ENCODE data around the gene HIGD1C.
A peak's percentile ranks its signal among the peaks of the same experiment; 100 is the strongest.
"Not testable (repeated sequence)": the region's sequence is repeated elsewhere in the genome, so short reads cannot be mapped to it uniquely, and the experiment has no call there.

The HIGD1C gene

DNA sequence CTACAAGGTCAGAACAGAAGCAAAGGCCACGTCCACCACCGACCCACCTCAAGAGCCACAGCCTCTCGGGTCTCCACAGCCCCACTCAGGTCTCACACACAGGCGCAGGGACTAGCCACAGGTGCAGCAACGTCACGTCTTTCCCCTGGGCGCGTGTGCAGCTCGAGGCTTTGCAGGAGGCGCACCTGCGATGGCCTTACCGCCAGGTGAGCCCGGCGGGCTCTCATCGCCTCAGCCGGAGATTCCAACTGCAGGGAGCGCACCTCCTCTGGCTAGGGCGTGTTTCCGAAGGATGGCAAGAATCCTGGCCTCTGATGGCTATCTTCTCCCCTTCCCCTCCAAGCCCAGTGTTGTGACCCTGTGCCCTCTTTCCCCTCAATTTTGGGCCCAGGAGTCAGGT, at the start of gene HIGD1C:
TSS of gene HIGD1C (plus strand) at position 35 of the 400 bp plus-strand sequence. CDS start 1,455 bp downstream, outside the sequence.
- DNase-seq, result no peak

GRCh38 chr12:50908479-50908878, 43.9 kb upstream of the HIGD1C start:
- not testable (repeated sequence) for DNase-seq

- not testable (repeated sequence) for DNase-seq
These were observed 40.0 kb upstream of the HIGD1C start for GRCh38 chr12:50912361-50912760.

DNA sequence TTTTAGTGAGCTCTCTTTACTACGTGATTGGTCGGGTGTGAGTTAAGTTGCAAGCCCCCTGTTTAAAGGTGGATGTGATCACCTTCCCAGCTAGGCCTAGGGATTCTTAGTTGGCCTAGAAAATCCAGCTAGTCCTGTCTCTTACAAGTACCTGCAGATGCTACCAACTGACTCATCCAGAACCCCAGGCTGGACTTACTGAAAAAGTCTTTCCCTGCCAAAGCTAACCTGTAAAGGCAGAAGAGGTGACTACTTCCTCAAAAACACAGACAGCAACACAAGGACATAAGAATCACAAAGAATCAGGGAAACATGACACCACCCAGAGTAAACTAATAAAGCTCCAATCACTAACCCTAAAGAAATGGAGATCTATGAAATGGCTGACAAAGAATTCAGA, 39.1 kb upstream of the HIGD1C start:
- no peak for DNase-seq

- DNase-seq, result no peak
These were observed 37.4 kb upstream of the HIGD1C start for GRCh38 chr12:50914872-50915484.

- no peak for DNase-seq
These were observed 36.1 kb upstream of the HIGD1C start for GRCh38 chr12:50916292-50916691.

DNA sequence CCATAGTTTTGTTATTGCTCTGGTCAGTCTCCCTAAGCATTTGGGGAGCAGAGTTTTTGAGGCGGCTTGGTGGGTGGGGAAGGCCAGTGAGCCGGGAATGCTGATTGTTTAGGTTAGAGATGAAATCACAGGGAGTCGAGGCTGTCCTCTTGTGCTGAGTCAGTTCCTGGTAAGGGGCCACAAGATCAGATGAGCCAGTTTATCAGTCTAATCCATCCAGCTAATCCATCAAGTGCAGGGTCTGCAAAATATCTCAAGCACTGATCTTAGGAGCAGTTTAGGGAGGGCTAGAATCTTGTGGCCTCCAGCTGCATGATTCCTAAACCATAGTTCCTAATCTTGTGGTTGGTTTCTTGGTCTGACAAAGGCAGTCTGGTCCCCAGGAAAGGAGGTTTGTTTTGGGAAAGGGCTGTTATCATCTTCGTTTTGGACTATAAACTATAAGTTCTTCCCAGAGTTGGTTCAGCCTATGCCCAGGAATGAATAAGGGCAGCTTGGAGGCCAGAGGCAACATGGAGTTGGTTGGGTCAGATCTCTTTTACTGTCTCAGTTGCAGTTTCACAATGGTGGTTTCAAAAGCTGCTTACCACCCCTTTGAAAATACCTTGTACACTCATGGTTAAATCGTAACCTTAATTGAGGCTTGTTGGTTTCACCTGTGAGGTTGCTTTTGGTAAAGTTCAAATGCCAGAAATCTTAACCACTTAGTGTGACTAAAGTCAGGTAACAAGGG, 33.6 kb upstream of the HIGD1C start:
- peak; percentile 42 for DNase-seq

DNA sequence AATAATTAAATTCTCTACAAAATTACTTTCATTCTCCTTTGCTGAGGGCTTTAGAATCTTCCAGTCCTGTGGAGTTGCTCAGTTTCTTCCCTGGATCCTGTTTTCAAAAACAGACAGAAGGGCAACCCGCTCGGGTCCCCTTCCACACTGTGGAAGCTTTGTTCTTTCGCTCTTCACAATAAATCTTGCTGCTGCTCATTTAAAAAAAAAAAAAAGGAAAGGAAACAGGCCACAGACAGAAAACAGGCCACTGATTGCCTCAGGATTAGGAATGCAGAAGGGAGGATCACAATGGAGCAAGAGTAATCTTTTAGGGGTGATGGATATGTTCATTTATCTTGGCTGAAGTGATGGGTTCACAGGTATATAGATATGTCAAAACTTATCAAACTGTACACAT, 29.5 kb upstream of the HIGD1C start:
- no peak for DNase-seq

DNA sequence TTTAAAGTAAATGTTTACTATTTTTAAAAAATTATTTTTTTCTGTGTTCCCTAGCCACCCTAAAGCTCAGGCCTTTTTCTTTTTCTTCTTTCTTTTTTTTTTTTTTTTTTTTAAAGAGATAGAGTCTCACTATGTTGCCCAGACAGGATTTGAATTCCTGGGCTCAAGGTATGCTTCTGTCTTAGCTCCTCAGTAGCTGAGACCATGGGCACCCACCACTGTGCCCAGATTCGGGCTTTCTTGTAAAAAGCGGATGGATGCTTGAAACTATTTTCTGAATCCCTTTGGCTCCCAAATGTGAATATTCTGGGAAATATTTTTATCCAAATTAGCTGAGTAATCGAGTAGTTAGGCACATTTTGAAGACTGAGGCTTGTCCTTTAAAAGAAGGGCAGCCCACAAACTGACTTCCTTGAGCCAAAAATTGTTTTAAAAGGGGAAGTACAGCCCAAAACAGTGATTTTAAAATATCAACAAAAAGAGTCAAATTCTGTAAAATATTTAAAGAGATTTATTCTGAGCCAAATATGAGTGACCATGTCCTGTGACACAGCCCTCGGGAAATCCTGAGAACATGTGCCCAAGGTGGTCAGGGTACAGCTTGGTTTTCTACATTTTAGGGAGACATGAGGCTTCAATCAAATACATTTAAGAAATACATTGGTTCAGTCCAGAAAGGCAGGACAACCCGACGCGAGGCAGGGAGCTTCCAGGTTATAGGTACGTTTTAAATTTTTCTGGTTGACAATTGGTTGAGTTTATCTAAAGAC, 28.8 kb upstream of the HIGD1C start:
- peak; percentile 46 for DNase-seq

GRCh38 chr12:50924131-50924438, 28.3 kb upstream of the HIGD1C start:
- DNase-seq, result no peak

DNA sequence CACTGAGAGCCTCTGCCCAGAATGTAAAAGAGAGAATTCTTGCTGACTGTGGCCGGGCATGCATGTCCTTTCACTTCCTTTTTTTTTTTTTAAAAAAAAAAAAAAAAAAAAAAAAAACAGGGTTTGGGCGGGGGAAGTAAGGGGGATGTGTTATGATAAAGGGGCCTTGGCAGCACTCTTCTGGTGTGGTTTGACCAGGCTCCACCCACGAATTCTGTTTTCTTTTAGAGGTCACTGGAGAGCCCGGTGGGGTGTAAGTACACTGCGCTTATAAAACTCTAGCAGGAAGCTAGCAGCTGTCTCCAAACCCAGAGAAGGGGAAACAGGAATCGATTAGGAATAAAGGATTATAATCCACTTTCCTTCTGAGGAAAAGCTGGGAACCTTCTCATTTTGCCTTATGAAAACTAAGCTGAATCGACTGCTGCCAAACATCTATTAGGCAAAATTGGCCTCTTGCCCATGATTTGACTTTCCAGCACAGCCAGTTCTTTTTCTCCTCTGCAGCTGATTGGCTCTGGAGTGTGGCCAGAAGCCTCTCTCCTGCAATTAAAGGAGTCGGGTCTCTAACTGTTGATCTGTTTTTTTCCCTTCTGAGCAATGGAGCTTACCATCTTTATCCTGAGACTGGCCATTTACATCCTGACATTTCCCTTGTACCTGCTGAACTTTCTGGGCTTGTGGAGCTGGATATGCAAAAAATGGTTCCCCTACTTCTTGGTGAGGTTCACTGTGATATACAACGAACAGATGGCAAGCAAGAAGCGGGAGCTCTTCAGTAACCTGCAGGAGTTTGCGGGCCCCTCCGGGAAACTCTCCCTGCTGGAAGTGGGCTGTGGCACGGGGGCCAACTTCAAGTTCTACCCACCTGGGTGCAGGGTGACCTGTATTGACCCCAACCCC, 27.7 kb upstream of the HIGD1C start:
- DNase-seq, result peak; percentile 96

DNA sequence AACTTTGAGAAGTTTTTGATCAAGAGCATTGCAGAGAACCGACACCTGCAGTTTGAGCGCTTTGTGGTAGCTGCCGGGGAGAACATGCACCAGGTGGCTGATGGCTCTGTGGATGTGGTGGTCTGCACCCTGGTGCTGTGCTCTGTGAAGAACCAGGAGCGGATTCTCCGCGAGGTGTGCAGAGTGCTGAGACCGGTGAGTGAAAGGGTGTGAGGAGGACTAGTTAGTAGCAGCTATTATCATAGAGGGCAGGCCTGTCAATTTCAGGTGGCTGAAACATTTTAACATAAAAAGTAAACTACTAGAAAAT, 27.0 kb upstream of the HIGD1C start:
- peak; percentile 51 for DNase-seq

DNA sequence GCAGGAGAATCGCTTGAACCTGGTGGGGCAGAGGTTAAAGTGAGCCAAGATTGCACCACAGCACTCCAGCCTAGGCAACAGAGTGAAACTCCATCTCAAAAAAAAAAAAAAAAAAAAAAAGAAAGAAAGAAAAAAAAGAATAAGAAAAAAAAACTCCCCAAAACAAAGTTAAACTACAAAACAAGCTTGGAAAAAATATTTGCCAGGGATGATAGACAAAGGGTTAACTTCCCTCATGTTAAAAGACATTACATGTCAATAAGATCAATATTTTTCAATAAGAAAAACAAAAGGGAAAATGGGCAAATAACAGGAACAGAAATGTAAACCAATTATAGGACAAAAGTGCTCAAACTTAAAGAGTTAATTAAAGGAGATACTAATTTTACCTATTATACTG, 26.4 kb upstream of the HIGD1C start:
- DNase-seq, result no peak

DNA sequence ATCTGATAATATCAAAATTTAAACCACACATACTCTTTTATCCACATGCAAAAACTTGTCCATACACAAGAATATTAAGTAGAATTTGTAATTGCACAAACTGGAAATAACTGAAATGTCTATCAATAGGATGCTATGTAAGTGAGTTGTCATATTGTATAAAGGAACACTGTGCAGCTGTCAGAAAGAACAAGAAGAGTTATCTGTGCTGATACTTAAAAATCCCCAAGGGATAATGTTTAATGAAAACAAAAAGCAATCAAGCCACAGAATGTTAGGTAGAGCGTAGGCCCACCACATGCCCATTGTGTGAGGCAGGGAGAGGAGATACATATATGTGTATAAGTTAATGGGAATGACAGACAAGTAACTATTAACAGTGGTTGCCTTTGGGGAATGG, 25.9 kb upstream of the HIGD1C start:
- DNase-seq, result no peak

- not testable (repeated sequence) for DNase-seq
These were observed 25.4 kb upstream of the HIGD1C start for GRCh38 chr12:50926932-50927331.

- no peak for DNase-seq
These were observed 25.0 kb upstream of the HIGD1C start for GRCh38 chr12:50927356-50927755.

DNA sequence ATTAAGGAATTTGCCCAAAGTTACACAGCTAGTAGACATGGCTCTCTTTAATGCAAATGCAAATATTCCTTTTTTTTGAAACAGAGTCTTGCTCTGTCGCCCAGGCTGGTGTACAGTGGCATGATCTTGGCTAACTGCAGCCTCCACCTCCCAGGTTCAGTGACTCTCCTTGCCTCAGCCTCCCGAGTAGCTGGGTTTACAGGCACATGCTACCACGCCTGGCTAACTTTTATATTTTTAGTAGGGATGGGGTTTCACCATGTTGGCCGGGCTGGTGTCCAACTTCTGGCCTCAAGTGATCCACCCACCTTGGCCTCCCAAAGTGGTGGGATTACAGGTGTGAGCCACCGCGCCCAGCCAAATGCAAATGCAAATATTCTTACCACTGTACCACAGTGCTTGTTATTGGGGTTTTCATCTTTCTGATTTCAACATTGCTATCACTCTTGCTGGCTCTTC, 24.5 kb upstream of the HIGD1C start:
- DNase-seq, result peak; percentile 33

- DNase-seq, result no peak
These were observed 24.0 kb upstream of the HIGD1C start for GRCh38 chr12:50928392-50928791.

DNA sequence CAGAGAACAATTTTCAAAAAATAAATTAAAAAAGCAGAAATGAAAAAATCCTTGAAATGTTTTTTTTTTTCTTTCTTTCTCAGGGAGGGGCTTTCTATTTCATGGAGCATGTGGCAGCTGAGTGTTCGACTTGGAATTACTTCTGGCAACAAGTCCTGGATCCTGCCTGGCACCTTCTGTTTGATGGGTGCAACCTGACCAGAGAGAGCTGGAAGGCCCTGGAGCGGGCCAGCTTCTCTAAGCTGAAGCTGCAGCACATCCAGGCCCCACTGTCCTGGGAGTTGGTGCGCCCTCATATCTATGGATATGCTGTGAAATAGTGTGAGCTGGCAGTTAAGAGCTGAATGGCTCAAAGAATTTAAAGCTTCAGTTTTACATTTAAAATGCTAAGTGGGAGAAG, 22.5 kb upstream of the HIGD1C start:
- no peak for DNase-seq

- DNase-seq, result not testable (repeated sequence)
These were observed 21.9 kb upstream of the HIGD1C start for GRCh38 chr12:50930477-50930876.

- no peak for DNase-seq
These were observed 19.5 kb upstream of the HIGD1C start for GRCh38 chr12:50932787-50933280.

DNA sequence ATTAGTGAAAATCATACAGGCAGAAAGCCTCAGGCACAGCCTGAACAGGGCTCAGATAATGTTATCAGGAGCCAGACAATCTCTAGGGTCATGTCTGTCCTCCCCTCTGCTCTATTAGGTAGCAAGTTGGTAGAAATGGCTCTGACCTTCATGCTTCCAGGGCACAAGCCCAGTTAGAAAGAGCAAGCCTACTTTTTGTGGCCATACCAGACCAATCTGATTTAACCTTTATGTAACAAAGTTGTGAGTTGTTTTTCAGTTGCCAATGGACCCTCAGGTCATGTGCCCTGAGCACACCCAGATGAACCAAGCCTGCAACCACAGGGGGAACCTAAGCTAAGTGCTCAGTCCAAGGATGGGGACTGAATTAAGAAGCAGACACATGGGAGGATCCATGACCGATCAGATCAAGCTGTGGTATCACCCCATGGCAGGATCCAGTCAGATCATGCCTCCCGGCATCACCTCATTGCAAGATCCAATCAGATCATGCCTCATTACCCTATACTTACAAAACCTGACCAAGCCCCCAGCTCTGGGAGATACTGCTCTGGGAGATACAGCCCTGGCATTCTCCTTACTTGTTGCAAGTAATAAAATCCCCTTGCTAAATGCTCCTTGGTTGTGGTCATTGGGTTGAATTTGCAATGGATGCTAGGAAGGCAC, 18.8 kb upstream of the HIGD1C start:
- no peak for DNase-seq

All from RPMI8226 (cell line).